H9 (cell line): ENCODE results near the gene APBA3. TPM values are rescaled to one million over a fixed set of nuclear protein-coding genes. Genes with fewer than 3 reads are reported as not detected.

ENCODE experiments used
- DNase-seq: peaks from one replicate; pipeline ENCODE4 v3.0.0-alpha.2; 2017
- H2AFZ ChIP-seq: one replicate; pipeline ENCODE4 v1.6.1; 2013; ENCODE audit warnings: mild to moderate bottlenecking, low read length, control low read depth, moderate library complexity
- H2AK5ac ChIP-seq: 2 replicates; pipeline ENCODE4 v1.6.1; 2013; ENCODE audit warnings: low read length, control low read depth, mixed read lengths; ENCODE audit not compliant: insufficient read length
- H2BK120ac ChIP-seq: one replicate; pipeline ENCODE4 v1.6.1; 2013; ENCODE audit warnings: low read depth, mild to moderate bottlenecking, low read length, control low read depth, inconsistent platforms; ENCODE audit not compliant: poor library complexity, severe bottlenecking
- H2BK12ac ChIP-seq: 2 replicates; pipeline ENCODE4 v1.6.1; 2013; ENCODE audit warnings: low read length, control low read depth, mixed read lengths, low read depth; ENCODE audit not compliant: insufficient read length
- H2BK15ac ChIP-seq: 2 replicates; pipeline ENCODE4 v1.6.1; 2013; ENCODE audit warnings: low read depth, low read length, control low read depth
- H2BK20ac ChIP-seq: one replicate; pipeline ENCODE4 v1.6.1; 2013; ENCODE audit warnings: low read depth, mild to moderate bottlenecking, low read length, control low read depth, inconsistent platforms; ENCODE audit not compliant: poor library complexity, severe bottlenecking
- H2BK5ac ChIP-seq: 2 replicates; pipeline ENCODE4 v1.6.1; 2013; ENCODE audit warnings: low read length, control low read depth, mixed read lengths; ENCODE audit not compliant: insufficient read length
- H3K14ac ChIP-seq: 2 replicates; pipeline ENCODE4 v1.6.1; 2013; ENCODE audit warnings: low read length, control low read depth; ENCODE audit not compliant: insufficient read depth
- H3K18ac ChIP-seq: 2 replicates; pipeline ENCODE4 v1.6.1; 2013; ENCODE audit warnings: low read depth, mild to moderate bottlenecking, mixed read lengths, low read length, control low read depth; ENCODE audit not compliant: insufficient read length
- H3K23ac ChIP-seq: 2 replicates; pipeline ENCODE4 v1.6.1; 2013; ENCODE audit warnings: low read length, control low read depth, mixed read lengths, low read depth; ENCODE audit not compliant: insufficient read length
- H3K23me2 ChIP-seq: 2 replicates; pipeline ENCODE4 v1.6.1; 2013; ENCODE audit warnings: low read depth, mild to moderate bottlenecking, mixed read lengths, low read length, control low read depth; ENCODE audit not compliant: insufficient read length, poor library complexity, severe bottlenecking
- H3K27ac ChIP-seq: 2 replicates; pipeline ENCODE4 v1.5.1; 2013; ENCODE audit warnings: low read length, control low read depth, mixed read lengths, low read depth; ENCODE audit not compliant: insufficient read length
- H3K27me3 ChIP-seq: 2 replicates; pipeline ENCODE4 v1.6.1; 2013; ENCODE audit warnings: low read length, control low read depth, inconsistent platforms; ENCODE audit not compliant: insufficient read depth
- H3K4ac ChIP-seq: 2 replicates; pipeline ENCODE4 v1.6.1; 2013; ENCODE audit warnings: low read depth, mild to moderate bottlenecking, control low read depth, inconsistent platforms, low read length, moderate library complexity
- H3K4me1 ChIP-seq: 2 replicates; pipeline ENCODE4 v1.6.1; 2013; ENCODE audit warnings: low read length, control low read depth, inconsistent platforms; ENCODE audit not compliant: insufficient read depth
- H3K4me2 ChIP-seq: 2 replicates; pipeline ENCODE4 v1.6.1; 2013; ENCODE audit warnings: low read length, control low read depth, mixed read lengths; ENCODE audit not compliant: insufficient read length, insufficient read depth
- H3K56ac ChIP-seq: 2 replicates; pipeline ENCODE4 v1.6.1; 2013; ENCODE audit warnings: low read depth, mild to moderate bottlenecking, mixed read lengths, low read length, control low read depth; ENCODE audit not compliant: insufficient read length
- H3K79me1 ChIP-seq: 2 replicates; pipeline ENCODE4 v1.6.1; 2013; ENCODE audit warnings: low read depth, mild to moderate bottlenecking, moderate library complexity, low read length, control low read depth, inconsistent platforms; ENCODE audit not compliant: insufficient read depth, poor library complexity, severe bottlenecking
- H3K79me2 ChIP-seq: 2 replicates; pipeline ENCODE4 v1.6.1; 2013; ENCODE audit warnings: low read length, control low read depth, inconsistent platforms; ENCODE audit not compliant: insufficient read depth
- H3K9ac ChIP-seq: 2 replicates; pipeline ENCODE4 v1.6.1; 2013; ENCODE audit warnings: low read length, control low read depth, mixed read lengths; ENCODE audit not compliant: insufficient read length; ENCODE audit errors: extremely low read depth
- H3K9me3 ChIP-seq: one replicate; pipeline ENCODE4 v1.6.1; 2013; ENCODE audit warnings: low read depth, low read length, inconsistent platforms; ENCODE audit not compliant: control insufficient read depth
- H3T11ph ChIP-seq: one replicate; pipeline ENCODE4 v1.6.1; 2013; ENCODE audit warnings: mild to moderate bottlenecking, low read length, control low read depth, inconsistent platforms
- H4K20me1 ChIP-seq: one replicate; pipeline ENCODE4 v1.6.1; 2013; ENCODE audit not compliant: control insufficient read depth, insufficient read length, insufficient read depth
- H4K5ac ChIP-seq: 2 replicates; pipeline ENCODE4 v1.6.1; 2013; ENCODE audit warnings: low read depth, mild to moderate bottlenecking, mixed read lengths, low read length, control low read depth; ENCODE audit not compliant: insufficient read length
- H4K8ac ChIP-seq: replicated peaks from 2 replicates; pipeline ENCODE4 v1.6.1; 2013; ENCODE audit warnings: low read length, control low read depth, mixed read lengths, low read depth; ENCODE audit not compliant: insufficient read length
- H4K91ac ChIP-seq: 2 replicates; pipeline ENCODE4 v1.6.1; 2013; ENCODE audit warnings: low read depth, mild to moderate bottlenecking, moderate library complexity, mixed read lengths, low read length, control low read depth; ENCODE audit not compliant: insufficient read length
- H3K27ac Mint-ChIP-seq, 3 experiments: 2 replicates in 2 of 3; 3 replicates in 1 of 3; pipeline ENCODE4 v1.8.0; 2020 to 2021; ENCODE audit warnings: mixed read lengths in 3 of 3, mild to moderate bottlenecking in 1 of 3, moderate library complexity in 1 of 3
- H3K27me3 Mint-ChIP-seq: 2 replicates; pipeline ENCODE4 v1.8.0; 2021; ENCODE audit warnings: low read depth, mild to moderate bottlenecking, moderate library complexity, mixed read lengths
- H3K36me3 Mint-ChIP-seq, 3 experiments: 2 replicates in 2 of 3; 3 replicates in 1 of 3; pipeline ENCODE4 v1.8.0; 2020 to 2021; ENCODE audit warnings: low read depth in 3 of 3, mixed read lengths in 3 of 3; ENCODE audit not compliant: insufficient read depth in 1 of 3
- H3K4me1 Mint-ChIP-seq, 2 experiments: 2 replicates each; pipeline ENCODE4 v1.8.0; 2020; ENCODE audit warnings: mixed read lengths in 2 of 2
- H3K4me3 Mint-ChIP-seq, 2 experiments: 2 replicates in 1 of 2; 3 replicates in 1 of 2; pipeline ENCODE4 v1.8.0; 2020 to 2021; ENCODE audit warnings: mild to moderate bottlenecking in 2 of 2, mixed read lengths in 2 of 2, moderate library complexity in 1 of 2
- H3K9me3 Mint-ChIP-seq, 2 experiments: 2 replicates in 1 of 2; 3 replicates in 1 of 2; pipeline ENCODE4 v1.8.0; 2020; ENCODE audit warnings: mild to moderate bottlenecking in 2 of 2, mixed read lengths in 2 of 2, moderate library complexity in 1 of 2
- CTCF ChIP-seq: fragments of 200-600 bp; sonication (generic); conservative IDR thresholded peaks from 3 replicates; pipeline ENCODE4 v1.8.0; 2021; ENCODE audit warnings: antibody characterized with exemption, mild to moderate bottlenecking
- WGBS: extraction: QIAGEN DNeasy Blood & Tissue Kit; methylation state at CpG from one replicate; pipeline ENCODE4 v1.1.7; 2013; ENCODE audit warnings: missing lambda C conversion rate, low lambda C conversion rate, mixed read lengths; ENCODE audit not compliant: insufficient read length; ENCODE audit errors: extremely low coverage; 5-methylcytosine and 5-hydroxymethylcytosine counted together
- total RNA-seq: library from RNA; stranded (reverse); gene quantifications from 2 replicates; pipeline ENCODE4 v1.2.1, GENCODE V29; 2021

The APBA3 gene
- total RNA-seq, 1 experiment from 2014 or later: 21.8 TPM

GRCh38 chr19:3710265-3710812 is 51.2 kb downstream of the APBA3 start:
- H3K4ac ChIP-seq: no peak overlapping the region
- no CpG with 5 or more reads among the region's 20 CpGs for WGBS
- H3K23ac ChIP-seq: no peak overlapping the region
- H3K4me1 Mint-ChIP-seq: peaks cover 8 to 26% of the 10 kb centered on the region in 2 experiments
- no peak overlapping the region for H4K91ac ChIP-seq
- H3K14ac ChIP-seq: no peak overlapping the region
- no peaks in the 10 kb centered on the region for H3K9me3 ChIP-seq
- no peak overlapping the region for H2BK120ac ChIP-seq
- no peaks in the 10 kb centered on the region for H3K9me3 Mint-ChIP-seq
- H2AFZ ChIP-seq: no peak overlapping the region
- H3K4me3 Mint-ChIP-seq: no peak overlapping the region; a peak in 1 of 5 replicates
- peaks cover 6% of the 10 kb centered on the region; the same call in 1 of the 2 replicates for H3K27me3 Mint-ChIP-seq
- no peaks in the 10 kb centered on the region for H3K79me2 ChIP-seq
- H3K36me3 Mint-ChIP-seq: no peaks in the 10 kb centered on the region
- H3K18ac ChIP-seq: no peak overlapping the region
- H3K4me2 ChIP-seq: no peak overlapping the region
- no peaks in the 10 kb centered on the region for H4K20me1 ChIP-seq
- no peaks in the 10 kb centered on the region for H3K23me2 ChIP-seq
- no peak overlapping the region for H2BK5ac ChIP-seq
- H3K4me1 ChIP-seq: no peaks in the 10 kb centered on the region; the same call in 1 of the 2 replicates
- H2BK12ac ChIP-seq: no peak overlapping the region
- no peak overlapping the region for H4K8ac ChIP-seq
- no peaks in the 10 kb centered on the region for H3K27me3 ChIP-seq
- H3K79me1 ChIP-seq: no peaks in the 10 kb centered on the region
- DNase-seq: peak; percentile 63
- TF ChIP-seq CTCF: no peak
- peak overlapping the region in 2 of 3 experiments; percentile 44 to 67; a peak in 2 of 7 replicates for H3K27ac Mint-ChIP-seq
- H3K9ac ChIP-seq: no peak overlapping the region
- no peak overlapping the region for H3K56ac ChIP-seq
- no peak overlapping the region for H2AK5ac ChIP-seq
- H4K5ac ChIP-seq: no peak overlapping the region
- H3T11ph ChIP-seq: no peak overlapping the region
- no peak overlapping the region for H2BK15ac ChIP-seq
- no peak overlapping the region for H2BK20ac ChIP-seq
- H3K27ac ChIP-seq: no peak overlapping the region
